ENCODE measurements around the gene ADORA1.

ADORA1 gene

GRCh38 chr1:203210350-203210749 lies 82.8 kb downstream of the ADORA1 start:
- no peak overlapping the region for H3K27ac Mint-ChIP-seq

GRCh38 chr1:203210988-203211387 lies 83.5 kb downstream of the ADORA1 start:
- no peaks in the 10 kb centered on the region for H3K4me1 Mint-ChIP-seq (ENCODE audit: low read depth)
- no peaks in the 10 kb centered on the region for H3K36me3 Mint-ChIP-seq (ENCODE audit: low read depth)
- no peak overlapping the region for H3K4me3 Mint-ChIP-seq
- H3K9me3 Mint-ChIP-seq: no peaks in the 10 kb centered on the region
- H3K27ac Mint-ChIP-seq: no peak overlapping the region
- no peak for DNase-seq (ENCODE audit: low spot score)
- peaks cover 15% of the 10 kb centered on the region for H3K27me3 Mint-ChIP-seq (ENCODE audit: low read depth)

More at GRCh38 chr1:203210350-203210749, 82.8 kb downstream of the ADORA1 start:
- DNase-seq (ENCODE audit: low spot score): no peak
- Mint-ChIP-seq H3K4me3 (no peak overlapping the region), H3K9me3 (no peaks in the 10 kb centered on the region), H3K36me3 (ENCODE audit: low read depth) (no peaks in the 10 kb centered on the region), H3K4me1 (ENCODE audit: low read depth) (no peaks in the 10 kb centered on the region), H3K27me3 (ENCODE audit: low read depth) (peaks cover 14% of the 10 kb centered on the region)

GRCh38 chr1:203211812-203212211 lies 84.3 kb downstream of the ADORA1 start:
- Mint-ChIP-seq H3K9me3 (no peaks in the 10 kb centered on the region), H3K27me3 (ENCODE audit: low read depth) (peaks cover 20% of the 10 kb centered on the region), H3K27ac (no peak overlapping the region), H3K36me3 (ENCODE audit: low read depth) (no peaks in the 10 kb centered on the region), H3K4me3 (no peak overlapping the region), H3K4me1 (ENCODE audit: low read depth) (no peaks in the 10 kb centered on the region)
- no peak for DNase-seq (ENCODE audit: low spot score)

GRCh38 chr1:203213126-203213525 lies 85.6 kb downstream of the ADORA1 start:
- H3K27ac Mint-ChIP-seq: no peak overlapping the region
- H3K36me3 Mint-ChIP-seq (ENCODE audit: low read depth): no peaks in the 10 kb centered on the region

GRCh38 chr1:203214871-203215270 lies 87.3 kb downstream of the ADORA1 start:
- Mint-ChIP-seq H3K27ac (no peak overlapping the region), H3K27me3 (ENCODE audit: low read depth) (peaks cover 24% of the 10 kb centered on the region), H3K4me3 (no peak overlapping the region), H3K36me3 (ENCODE audit: low read depth) (no peaks in the 10 kb centered on the region), H3K4me1 (ENCODE audit: low read depth) (no peaks in the 10 kb centered on the region), H3K9me3 (no peaks in the 10 kb centered on the region)
- DNase-seq (ENCODE audit: low spot score): no peak

More at GRCh38 chr1:203213126-203213525, 85.6 kb downstream of the ADORA1 start:
- no peak for DNase-seq (ENCODE audit: low spot score)
- Mint-ChIP-seq H3K4me3 (no peak overlapping the region), H3K9me3 (no peaks in the 10 kb centered on the region), H3K4me1 (ENCODE audit: low read depth) (no peaks in the 10 kb centered on the region), H3K27me3 (ENCODE audit: low read depth) (peaks cover 19% of the 10 kb centered on the region)

GRCh38 chr1:203215573-203215972 lies 88.0 kb downstream of the ADORA1 start:
- Mint-ChIP-seq H3K27ac (no peak overlapping the region), H3K36me3 (ENCODE audit: low read depth) (no peaks in the 10 kb centered on the region), H3K4me3 (no peak overlapping the region), H3K27me3 (ENCODE audit: low read depth) (peaks cover 20% of the 10 kb centered on the region), H3K9me3 (no peaks in the 10 kb centered on the region), H3K4me1 (ENCODE audit: low read depth) (no peaks in the 10 kb centered on the region)
- DNase-seq (ENCODE audit: low spot score): no peak

- peaks cover 20% of the 10 kb centered on the region for H3K27me3 Mint-ChIP-seq (ENCODE audit: low read depth)
- DNase-seq (ENCODE audit: low spot score): peak; percentile 39
Measured at GRCh38 chr1:203216274-203217138, 89.0 kb downstream of the ADORA1 start.

More at GRCh38 chr1:203216274-203217138, 89.0 kb downstream of the ADORA1 start:
- H3K4me3 Mint-ChIP-seq: no peak overlapping the region
- no peaks in the 10 kb centered on the region for H3K36me3 Mint-ChIP-seq (ENCODE audit: low read depth)
- H3K27ac Mint-ChIP-seq: no peak overlapping the region
- H3K9me3 Mint-ChIP-seq: no peaks in the 10 kb centered on the region
- H3K4me1 Mint-ChIP-seq (ENCODE audit: low read depth): no peaks in the 10 kb centered on the region
